HG02885 (cell line): ENCODE data around the gene CEP295NL.
"Not testable (repeated sequence)": the region's sequence is repeated elsewhere in the genome, so short reads cannot be mapped to it uniquely, and the experiment has no call there.

Experiments
- ATAC-seq: cut with Tn5 transposase; IDR thresholded peaks from one replicate; pipeline ENCODE4 v1.9.1; 2021; ENCODE audit warnings: mild to moderate bottlenecking; ENCODE audit not compliant: unreplicated experiment, poor library complexity

The CEP295NL gene

GRCh38 chr17:78903101-78903779 lies at the start of gene CEP295NL:
CEP295NL (minus strand) TSS chr17:78903201; CDS start chr17:78901828, 1,373 bp downstream.
- ATAC-seq, result no peak

GRCh38 chr17:78952706-78953105 lies 49.7 kb upstream of the CEP295NL start:
- no peak for ATAC-seq

GRCh38 chr17:78951967-78952551 lies 49.1 kb upstream of the CEP295NL start:
- ATAC-seq, result no peak

GRCh38 chr17:78950870-78951269 lies 47.9 kb upstream of the CEP295NL start:
- no peak for ATAC-seq

GRCh38 chr17:78947235-78948149 lies 44.5 kb upstream of the CEP295NL start:
- ATAC-seq, result no peak

GRCh38 chr17:78946631-78947030 lies 43.6 kb upstream of the CEP295NL start:
- ATAC-seq, result no peak

GRCh38 chr17:78946131-78946530 lies 43.1 kb upstream of the CEP295NL start:
- ATAC-seq, result no peak

- ATAC-seq, result not testable (repeated sequence)
Observed at GRCh38 chr17:78945455-78945854, 42.5 kb upstream of the CEP295NL start.

- no peak for ATAC-seq
Observed at GRCh38 chr17:78944956-78945355, 42.0 kb upstream of the CEP295NL start.

- ATAC-seq, result no peak
Observed at GRCh38 chr17:78944026-78944425, 41.0 kb upstream of the CEP295NL start.

- ATAC-seq, result no peak
Observed at GRCh38 chr17:78940708-78941107, 37.7 kb upstream of the CEP295NL start.

- ATAC-seq, result no peak
Observed at GRCh38 chr17:78940258-78940657, 37.3 kb upstream of the CEP295NL start.

GRCh38 chr17:78939615-78940014 lies 36.6 kb upstream of the CEP295NL start:
- no peak for ATAC-seq

GRCh38 chr17:78937561-78937960 lies 34.6 kb upstream of the CEP295NL start:
- ATAC-seq, result no peak

GRCh38 chr17:78935419-78936323 lies 32.7 kb upstream of the CEP295NL start:
- ATAC-seq, result no peak

GRCh38 chr17:78934681-78935418 lies 31.8 kb upstream of the CEP295NL start:
- no peak for ATAC-seq

GRCh38 chr17:78933959-78934568 lies 31.1 kb upstream of the CEP295NL start:
- ATAC-seq, result no peak

- no peak for ATAC-seq
Observed at GRCh38 chr17:78933025-78933958, 30.3 kb upstream of the CEP295NL start.
